Endothelial cell of umbilical vein (primary cell): Measurements from ENCODE around the gene PGM2L1. TPM values are rescaled to one million over a fixed set of nuclear protein-coding genes. Genes with fewer than 3 reads are reported as not detected.
A peak's percentile ranks its signal among the peaks of the same experiment; 100 is the strongest.

Experiments used
- BruUV-seq: library from RNA; stranded (reverse); fragments of 400-500 nt; replicated peaks from 2 replicates; lab custom pipeline; 2021; lab: Mats Ljungman, UMichigan
- CTCF ChIA-PET: fragments of 300-600, 350-600 bp; sonication (Branson Sonifier 250); formaldehyde crosslinking; loops from one replicate; lab custom pipeline; 2021; ENCODE audit warnings: antibody characterized with exemption, inconsistent platforms; lab: Charles Lee
- POLR2A ChIA-PET: fragments of 300-600, 350-600 bp; sonication (Branson Sonifier 250); formaldehyde crosslinking; loops from one replicate; lab custom pipeline; 2021; ENCODE audit warnings: antibody characterized with exemption, inconsistent platforms; lab: Charles Lee
- DNase-seq: peaks from one replicate; pipeline ENCODE4 v3.0.0-alpha.2; 2011; ENCODE audit warnings: low read depth, low spot score
- FAIRE-seq: peaks from 2 replicates; lab custom pipeline; 2011; peaks lifted over from hg19 to GRCh38; lab: Jason Lieb, UNC
- H2AFZ ChIP-seq: 2 replicates; pipeline ENCODE4 v1.6.0; 2012; ENCODE audit warnings: low read depth, low read length, control low read depth, inconsistent platforms
- H3K27ac ChIP-seq: 2 replicates; pipeline ENCODE4 v1.5.1; 2011; ENCODE audit warnings: low read depth, mild to moderate bottlenecking, control low read depth, low read length, moderate library complexity; ENCODE audit not compliant: insufficient read depth
- H3K27me3 ChIP-seq, 2 experiments: 2 replicates each; pipeline versions ENCODE4 v1.6.0 to v1.6.1; 2011; ENCODE audit warnings: low read length in 2 of 2, mixed read lengths in 1 of 2; ENCODE audit not compliant: control insufficient read depth in 2 of 2, insufficient read depth in 2 of 2
- H3K36me3 ChIP-seq, 2 experiments: 2 replicates in 1 of 2; 3 replicates in 1 of 2; pipeline ENCODE4 v1.5.1; 2011; ENCODE audit warnings: low read length in 2 of 2, mild to moderate bottlenecking in 1 of 2, moderate library complexity in 1 of 2; ENCODE audit not compliant: control insufficient read depth in 2 of 2, insufficient read depth in 2 of 2; ENCODE audit errors: extremely low read depth in 1 of 2
- H3K4me1 ChIP-seq: 3 replicates; pipeline ENCODE4 v1.5.1; 2011; ENCODE audit warnings: mild to moderate bottlenecking, low read length; ENCODE audit not compliant: control insufficient read depth, insufficient read depth; ENCODE audit errors: extremely low read depth
- H3K4me2 ChIP-seq: 2 replicates; pipeline ENCODE4 v1.6.1; 2011; ENCODE audit warnings: low read length, control low read depth, mixed read lengths; ENCODE audit not compliant: insufficient read depth
- H3K4me3 ChIP-seq, 3 experiments: fragments of 200-600 bp in 1 of 3; sonication (generic), shearing (Covaris generic) in 1 of 3; replicated peaks in 1 of 3; 2 replicates each; pipeline ENCODE4 v1.5.1; 2011 to 2016; ENCODE audit warnings: control low read depth in 3 of 3, low read length in 3 of 3, mild to moderate bottlenecking in 2 of 3, inconsistent platforms in 1 of 3, low read depth in 1 of 3, moderate library complexity in 1 of 3; ENCODE audit not compliant: insufficient read depth in 1 of 3
- H3K79me2 ChIP-seq: 2 replicates; pipeline ENCODE4 v1.6.0; 2012; ENCODE audit warnings: low read length, inconsistent platforms; ENCODE audit not compliant: control insufficient read depth, insufficient read depth
- H3K9ac ChIP-seq: replicated peaks from 2 replicates; pipeline ENCODE3; 2011; ENCODE audit warnings: low read length, control low read depth; ENCODE audit not compliant: insufficient read depth; ENCODE audit errors: extremely low read depth
- H3K9me1 ChIP-seq: replicated peaks from 3 replicates; pipeline ENCODE4 v1.6.0; 2011; ENCODE audit warnings: mild to moderate bottlenecking, low read length; ENCODE audit not compliant: control insufficient read depth, insufficient read depth; ENCODE audit errors: extremely low read depth
- H3K9me3 ChIP-seq: replicated peaks from 2 replicates; pipeline ENCODE4 v1.5.1; 2012; ENCODE audit warnings: low read length, inconsistent platforms; ENCODE audit not compliant: control insufficient read depth, insufficient read depth
- H4K20me1 ChIP-seq: replicated peaks from 2 replicates; pipeline ENCODE3; 2011; ENCODE audit warnings: mild to moderate bottlenecking, low read length; ENCODE audit not compliant: control insufficient read depth, insufficient read depth; ENCODE audit errors: extremely low read depth
- CTCF ChIP-seq, 2 donors: IDR thresholded peaks; 1 replicate in 1 of 2; 2 replicates in 1 of 2; pipeline ENCODE4 v1.5.1; 2011; ENCODE audit warnings: low read length in 2 of 2, mild to moderate bottlenecking in 2 of 2, moderate library complexity in 2 of 2, control low read depth in 1 of 2, inconsistent platforms in 1 of 2, low read depth in 1 of 2; ENCODE audit not compliant: insufficient read depth in 1 of 2; ENCODE audit errors: extremely low read depth in 1 of 2
- EZH2 ChIP-seq: IDR thresholded peaks from 2 replicates; pipeline ENCODE4 v1.6.1; 2012; ENCODE audit warnings: borderline replicate concordance, low read depth, mild to moderate bottlenecking, moderate library complexity, low read length, inconsistent platforms; ENCODE audit not compliant: severe bottlenecking
- FOS ChIP-seq: IDR thresholded peaks from 2 replicates; pipeline ENCODE4 v1.6.1; 2011; ENCODE audit warnings: mild to moderate bottlenecking, low read length, moderate library complexity, borderline replicate concordance; ENCODE audit not compliant: insufficient read depth
- GATA2 ChIP-seq: IDR thresholded peaks from 2 replicates; pipeline ENCODE4 v1.7.0; 2011; ENCODE audit warnings: low read depth, mild to moderate bottlenecking, moderate library complexity, mixed read lengths, low read length; ENCODE audit not compliant: insufficient read length, insufficient read depth
- JUN ChIP-seq: IDR thresholded peaks from 2 replicates; pipeline ENCODE4 v1.6.1; 2011; ENCODE audit warnings: borderline replicate concordance, low read depth; ENCODE audit not compliant: insufficient read length, insufficient read depth
- MAX ChIP-seq: IDR thresholded peaks from 2 replicates; pipeline ENCODE4 v1.6.1; 2011; ENCODE audit not compliant: insufficient read depth, insufficient read length
- MYC ChIP-seq: IDR thresholded peaks from one replicate; pipeline ENCODE4 v1.6.1; 2011; ENCODE audit warnings: mild to moderate bottlenecking, low read depth, low read length
- POLR2A ChIP-seq: IDR thresholded peaks from 2 replicates; pipeline ENCODE4 v1.6.1; 2012; ENCODE audit warnings: low read depth, mild to moderate bottlenecking, control low read depth, low read length
- POLR2AphosphoS5 ChIP-seq: IDR thresholded peaks from 2 replicates; pipeline ENCODE4 v1.6.1; 2012; ENCODE audit warnings: low read depth, mild to moderate bottlenecking, control low read depth, low read length, moderate library complexity; ENCODE audit not compliant: insufficient read depth
- dilution Hi-C: fragments of 300-500 bp; cut with MboI; formaldehyde crosslinking; loops from one replicate; pipeline ENCODE4 v1.15.0; 2019; ENCODE audit warnings: low sequenced_read_pairs; ENCODE audit not compliant: extremely low pct_ligation_motif_present
- intact Hi-C: fragments of 100-400 bp; cut with micrococcal nuclease; formaldehyde crosslinking; loops from one replicate; pipeline ENCODE4 v1.10.0; 2022
- polyA plus RNA-seq, 4 experiments: library from polyadenylated mRNA; depleted of rRNA in 3 of 4; stranded (reverse) in 3 of 4; unstranded in 1 of 4; fragments of >200 nt; gene quantifications; 2 replicates each; pipeline versions ENCODE4 v1.2.1 to v1.2.3, GENCODE V29; 2011 to 2012; ENCODE audit warnings: missing spikeins in 1 of 4
- total RNA-seq: library from RNA; stranded (reverse); gene quantifications from 2 replicates; pipeline ENCODE4 v1.2.3, GENCODE V29; 2021

Gene PGM2L1
- total and polyA plus RNA-seq, 2 donors (not counting 3 experiments of a cell fraction or from before 2014, with no cell fraction given) = 7.9 to 31.4 TPM

GRCh38 chr11:74417860-74418508 lies 19.8 kb upstream of the PGM2L1 start:
- ChIA-PET POLR2A (no interaction called here), CTCF (interaction anchor here (1.0 to 2.0 kb wide), 3 partner anchors 19 to 35 kb away, joined by 3 to 8 read pairs (median 4); partner anchors contain the start of gene PGM2L1)
- dilution Hi-C loops (no loop called here), intact Hi-C loops (loop anchor here (2.0 kb wide), 1 partner anchor 31 kb away; no protein-coding TSS in a partner anchor)
- DNase-seq (peak; percentile 42), FAIRE-seq (no peak)
- H3K27me3 ChIP-seq = no peaks in the 10 kb centered on the region
- no peaks in the 10 kb centered on the region for H4K20me1 ChIP-seq
- H3K9ac ChIP-seq = no peak overlapping the region
- H3K4me3 ChIP-seq = no peak overlapping the region
- TF ChIP-seq MAX = no peak
- TF ChIP-seq JUN = no peak
- no peak for TF ChIP-seq FOS
- TF ChIP-seq MYC = no peak
- TF ChIP-seq POLR2A = no peak
- no peak for TF ChIP-seq POLR2AphosphoS5
- TF ChIP-seq GATA2 = no peak
- TF ChIP-seq CTCF (IDR thresholded peaks at IDR 0.05; ENCODE audit: extremely low read depth in 1 of 2, insufficient read depth in 1 of 2, low read depth in 1 of 2, low read length in 2 of 2) = no peak
- no peak for TF ChIP-seq EZH2
- peak overlapping the region; percentile 95 for H3K4me2 ChIP-seq
- peaks cover 24% of the 10 kb centered on the region for H3K4me1 ChIP-seq
- H3K36me3 ChIP-seq = no peaks in the 10 kb centered on the region
- H3K79me2 ChIP-seq = no peaks in the 10 kb centered on the region
- H2AFZ ChIP-seq = peak overlapping the region; percentile 23
- TSS peak; percentile 34 for BruUV-seq
- H3K9me3 ChIP-seq = no peaks in the 10 kb centered on the region
- no peaks in the 10 kb centered on the region for H3K9me1 ChIP-seq
- H3K27ac ChIP-seq = peak overlapping the region; percentile 96
